Loucy (cell line): ENCODE results near the gene KIF13A.

Experiments used
- H2AFZ ChIP-seq: fragments of 200-600 bp; sonication (generic); 2 replicates; pipeline ENCODE4 v1.6.0; 2016; ENCODE audit warnings: antibody characterized with exemption, mild to moderate bottlenecking, low read length, moderate library complexity
- H3F3A ChIP-seq: fragments of 200-600 bp; 2 replicates; pipeline ENCODE4 v1.6.0; 2016; ENCODE audit warnings: antibody characterized with exemption, low read depth, mild to moderate bottlenecking
- H3K27me3 ChIP-seq: fragments of 200-600 bp; sonication (generic); 2 replicates; pipeline ENCODE4 v1.6.1; 2014; ENCODE audit warnings: low read length, mild to moderate bottlenecking; ENCODE audit not compliant: insufficient read depth, poor library complexity, severe bottlenecking
- H3K36me3 ChIP-seq: fragments of 200-600 bp; sonication (generic); 2 replicates; pipeline ENCODE4 v1.6.1; 2016; ENCODE audit warnings: low read length; ENCODE audit not compliant: insufficient read depth
- H3K4me1 ChIP-seq: fragments of 200-600 bp; sonication (generic); 2 replicates; pipeline ENCODE4 v1.5.1; 2014; ENCODE audit warnings: low read length, mild to moderate bottlenecking; ENCODE audit not compliant: insufficient read depth, poor library complexity, severe bottlenecking
- H3K4me2 ChIP-seq: fragments of 200-600 bp; sonication (generic); 2 replicates; pipeline ENCODE4 v1.6.0; 2014; ENCODE audit warnings: antibody characterized with exemption, low read length, low read depth, mild to moderate bottlenecking; ENCODE audit not compliant: poor library complexity, severe bottlenecking
- H3K4me3 ChIP-seq: fragments of 200-600 bp; sonication (generic); 2 replicates; pipeline ENCODE4 v1.5.1; 2014; ENCODE audit warnings: low read length, mild to moderate bottlenecking, mixed read lengths; ENCODE audit not compliant: poor library complexity, severe bottlenecking
- H3K79me2 ChIP-seq: fragments of 200-600 bp; sonication (generic); 2 replicates; pipeline ENCODE4 v1.6.1; 2014; ENCODE audit warnings: low read length; ENCODE audit not compliant: insufficient read depth
- H3K9ac ChIP-seq: fragments of 200-600 bp; sonication (generic); 2 replicates; pipeline ENCODE4 v1.6.0; 2014; ENCODE audit warnings: mild to moderate bottlenecking, low read depth, low read length, moderate library complexity; ENCODE audit not compliant: poor library complexity, severe bottlenecking
- H3K9me2 ChIP-seq: fragments of 200-600 bp; sonication (generic); replicated peaks from 2 replicates; pipeline ENCODE4 v1.6.1; 2016; ENCODE audit warnings: low read depth, low read length, mixed read lengths
- H3K9me3 ChIP-seq: fragments of 200-600 bp; sonication (generic); 2 replicates; pipeline ENCODE4 v1.6.1; 2014; ENCODE audit warnings: mild to moderate bottlenecking, antibody characterized with exemption, low read length, low read depth; ENCODE audit not compliant: insufficient read depth
- H4K20me1 ChIP-seq: fragments of 200-600 bp; sonication (generic); 2 replicates; pipeline ENCODE4 v1.6.0; 2014; ENCODE audit warnings: antibody characterized with exemption, low read length, mild to moderate bottlenecking; ENCODE audit not compliant: insufficient read depth, poor library complexity, severe bottlenecking
- EZH2phosphoT487 ChIP-seq: fragments of 200-600 bp; IDR thresholded peaks from 2 replicates; pipeline ENCODE4 v1.6.1; 2018; ENCODE audit warnings: antibody characterized with exemption, mild to moderate bottlenecking, moderate library complexity, borderline replicate concordance
- TF ChIP-seq, protein P1 (sequence below): fragments of 200-600 bp; sonication (generic); conservative IDR thresholded peaks from 2 replicates; pipeline ENCODE4 v1.5.1; 2014; ENCODE audit warnings: mild to moderate bottlenecking, antibody characterized with exemption, low read length

The KIF13A gene

DNA sequence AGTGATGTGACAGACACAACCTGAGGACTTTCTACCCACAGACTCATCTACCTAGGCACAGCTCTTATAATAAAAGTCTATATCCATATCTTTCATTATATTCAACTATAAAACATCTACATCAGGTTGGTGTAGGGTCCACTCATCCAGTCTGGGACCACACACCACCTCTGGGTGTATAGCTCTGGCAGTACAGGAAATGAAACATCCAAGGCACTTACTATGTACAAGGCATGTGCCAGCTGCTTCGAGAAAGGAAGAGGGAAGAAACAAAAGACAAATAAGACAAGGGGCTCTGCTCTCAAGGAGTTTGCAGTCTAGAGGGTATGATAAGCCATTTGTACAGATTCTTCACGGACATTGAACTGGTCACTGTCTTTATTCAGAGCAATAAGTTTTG is 18.6 kb downstream of the KIF13A start:
- Histone ChIP-seq H3F3A (no peaks in the 10 kb centered on the region), H3K9me2 (no peaks in the 10 kb centered on the region), H3K4me1 (peaks cover 13% of the 10 kb centered on the region), H3K27me3 (no peaks in the 10 kb centered on the region), H3K9ac (no peak overlapping the region), H2AFZ (no peak overlapping the region), H3K79me2 (no peaks in the 10 kb centered on the region), H3K4me2 (no peak overlapping the region), H3K36me3 (no peaks in the 10 kb centered on the region), H3K4me3 (no peak overlapping the region), H3K9me3 (no peaks in the 10 kb centered on the region), H4K20me1 (no peaks in the 10 kb centered on the region)
- TF ChIP-seq, protein P1, sequence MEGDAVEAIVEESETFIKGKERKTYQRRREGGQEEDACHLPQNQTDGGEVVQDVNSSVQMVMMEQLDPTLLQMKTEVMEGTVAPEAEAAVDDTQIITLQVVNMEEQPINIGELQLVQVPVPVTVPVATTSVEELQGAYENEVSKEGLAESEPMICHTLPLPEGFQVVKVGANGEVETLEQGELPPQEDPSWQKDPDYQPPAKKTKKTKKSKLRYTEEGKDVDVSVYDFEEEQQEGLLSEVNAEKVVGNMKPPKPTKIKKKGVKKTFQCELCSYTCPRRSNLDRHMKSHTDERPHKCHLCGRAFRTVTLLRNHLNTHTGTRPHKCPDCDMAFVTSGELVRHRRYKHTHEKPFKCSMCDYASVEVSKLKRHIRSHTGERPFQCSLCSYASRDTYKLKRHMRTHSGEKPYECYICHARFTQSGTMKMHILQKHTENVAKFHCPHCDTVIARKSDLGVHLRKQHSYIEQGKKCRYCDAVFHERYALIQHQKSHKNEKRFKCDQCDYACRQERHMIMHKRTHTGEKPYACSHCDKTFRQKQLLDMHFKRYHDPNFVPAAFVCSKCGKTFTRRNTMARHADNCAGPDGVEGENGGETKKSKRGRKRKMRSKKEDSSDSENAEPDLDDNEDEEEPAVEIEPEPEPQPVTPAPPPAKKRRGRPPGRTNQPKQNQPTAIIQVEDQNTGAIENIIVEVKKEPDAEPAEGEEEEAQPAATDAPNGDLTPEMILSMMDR: no peak
- no peak for TF ChIP-seq EZH2phosphoT487

DNA sequence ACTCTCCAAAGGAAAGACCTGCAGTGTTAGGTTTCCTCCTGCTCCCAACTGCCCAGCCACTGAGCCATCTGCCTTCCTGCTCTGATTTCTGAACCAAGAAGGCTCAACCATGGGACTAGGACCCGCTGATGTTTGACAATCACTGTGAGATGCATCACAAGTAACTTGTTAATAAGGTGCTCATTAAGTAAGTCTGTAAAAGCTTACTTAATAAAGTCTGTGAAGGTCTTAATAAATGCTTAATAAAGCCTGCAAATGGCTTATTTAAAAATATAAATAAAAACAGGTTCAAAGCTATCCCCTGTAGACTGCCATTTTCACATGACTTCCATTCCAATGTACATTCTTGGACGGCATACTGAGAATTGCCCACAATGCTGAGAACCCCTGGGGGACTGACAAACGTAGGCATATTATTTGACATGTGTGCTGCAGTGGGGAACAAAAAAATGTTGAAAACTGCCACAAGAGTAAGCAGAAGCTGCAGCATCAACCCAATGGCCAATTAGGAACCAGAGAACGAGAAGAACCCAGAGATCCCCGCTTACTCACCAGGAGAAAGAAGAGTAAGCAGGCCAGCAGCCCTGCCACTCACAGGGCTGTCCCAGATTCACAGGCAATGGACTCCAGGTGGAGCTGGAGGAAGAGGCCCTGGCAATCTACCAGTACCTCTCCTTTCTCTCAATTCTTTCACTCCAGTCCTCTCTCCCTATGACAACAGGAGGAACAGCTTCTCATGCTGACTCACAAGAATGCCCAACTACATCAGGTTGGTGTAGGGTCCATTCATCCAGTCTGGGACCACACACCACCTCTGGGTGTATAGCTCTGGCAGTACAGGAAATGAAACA is 19.5 kb downstream of the KIF13A start:
- no peaks in the 10 kb centered on the region for H3K9me3 ChIP-seq
- H2AFZ ChIP-seq: no peak overlapping the region
- H3K9ac ChIP-seq: no peak overlapping the region
- no peaks in the 10 kb centered on the region for H3K36me3 ChIP-seq
- H3K4me1 ChIP-seq: peaks cover 12% of the 10 kb centered on the region
- H3K4me3 ChIP-seq: no peak overlapping the region
- no peaks in the 10 kb centered on the region for H3K79me2 ChIP-seq
- TF ChIP-seq, protein P1: no peak
- no peak for TF ChIP-seq EZH2phosphoT487
- no peaks in the 10 kb centered on the region for H3K27me3 ChIP-seq
- H4K20me1 ChIP-seq: no peaks in the 10 kb centered on the region
- no peaks in the 10 kb centered on the region for H3K9me2 ChIP-seq
- no peak overlapping the region for H3K4me2 ChIP-seq
- H3F3A ChIP-seq: no peaks in the 10 kb centered on the region

DNA sequence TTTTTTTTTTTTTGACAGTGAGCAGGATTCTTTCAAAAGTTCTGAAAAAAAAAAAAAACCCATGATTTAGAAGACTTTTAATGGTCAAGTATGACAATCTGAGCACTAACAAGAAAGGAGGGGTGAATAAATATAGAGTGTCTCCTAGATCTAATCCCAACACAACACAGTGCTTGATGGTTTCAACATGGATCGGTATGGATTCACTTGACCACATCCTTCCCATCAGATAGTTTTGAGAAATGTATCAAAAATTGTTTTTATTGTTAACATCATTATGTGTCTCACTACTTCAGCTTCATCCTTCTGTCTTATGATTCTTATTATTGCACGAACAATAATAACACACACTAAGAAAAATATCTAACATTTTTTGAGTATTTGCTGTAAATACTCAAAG is 21.0 kb downstream of the KIF13A start:
- peaks cover 8% of the 10 kb centered on the region for H3K4me1 ChIP-seq
- no peak overlapping the region for H2AFZ ChIP-seq
- H3K36me3 ChIP-seq: no peaks in the 10 kb centered on the region
- TF ChIP-seq, protein P1: no peak
- TF ChIP-seq EZH2phosphoT487: no peak
- no peaks in the 10 kb centered on the region for H3K79me2 ChIP-seq
- no peaks in the 10 kb centered on the region for H4K20me1 ChIP-seq
- no peaks in the 10 kb centered on the region for H3K27me3 ChIP-seq
- H3K4me3 ChIP-seq: no peak overlapping the region
- H3K9ac ChIP-seq: no peak overlapping the region
- no peak overlapping the region for H3K4me2 ChIP-seq
- H3F3A ChIP-seq: no peaks in the 10 kb centered on the region
- H3K9me2 ChIP-seq: no peaks in the 10 kb centered on the region
- no peaks in the 10 kb centered on the region for H3K9me3 ChIP-seq
